Transverse colon (tissue), 4 donors: ENCODE measurements around the gene NSL1. TPM values are rescaled to one million over a fixed set of nuclear protein-coding genes. Genes with fewer than 3 reads are reported as not detected.

ENCODE experiments used
- DNase-seq: peaks from one replicate; pipeline ENCODE4 v3.0.0-alpha.2; 2019
- H3K27ac ChIP-seq, 4 donors: fragments of 200-600 bp; sonication (generic); 2 replicates each; pipeline ENCODE4 v1.5.1; 2016 to 2018; ENCODE audit warnings: inconsistent platforms in 4 of 4
- H3K27me3 ChIP-seq: fragments of 200-600 bp; sonication (generic); 2 replicates; pipeline ENCODE4 v1.5.1; 2017; ENCODE audit warnings: inconsistent platforms
- H3K36me3 ChIP-seq, 4 donors: fragments of 200-600 bp; sonication (generic); 2 replicates each; pipeline ENCODE4 v1.5.1; 2017 to 2019; ENCODE audit warnings: inconsistent platforms in 4 of 4
- H3K4me1 ChIP-seq, 4 donors: fragments of 200-600 bp; sonication (generic); 2 replicates each; pipeline ENCODE4 v1.5.1; 2017 to 2020; ENCODE audit warnings: inconsistent platforms in 4 of 4
- H3K4me3 ChIP-seq, 4 donors: fragments of 200-600 bp; sonication (generic); 1 replicate in 1 of 4; 2 replicates in 3 of 4; pipeline versions ENCODE4 v1.5.1 to v1.6.1; 2017 to 2019; ENCODE audit warnings: inconsistent platforms in 4 of 4
- H3K9me3 ChIP-seq, 2 donors: fragments of 200-600 bp; sonication (generic); 2 replicates each; pipeline ENCODE4 v1.5.1; 2017 to 2019; ENCODE audit warnings: inconsistent platforms in 2 of 2
- EP300 ChIP-seq: sonication (generic); formaldehyde crosslinking; IDR thresholded peaks from one replicate; pipeline ENCODE4 v1.6.1; 2017; ENCODE audit warnings: antibody characterized with exemption, low read depth
- POLR2A ChIP-seq: fragments of 450-650 bp; IDR thresholded peaks from one replicate; pipeline ENCODE4 v1.6.1; 2016; ENCODE audit warnings: antibody characterized with exemption, mild to moderate bottlenecking, moderate library complexity
- POLR2AphosphoS5 ChIP-seq, 3 donors: sonication (generic); formaldehyde crosslinking; IDR thresholded peaks; one replicate each; pipeline ENCODE4 v1.6.1; 2016; ENCODE audit warnings: antibody characterized with exemption in 3 of 3
- WGBS, 2 donors: methylation state at CpG; one replicate each; pipeline ENCODE4 v1.1.5; 2018; ENCODE audit warnings: low coverage in 1 of 2; 5-methylcytosine and 5-hydroxymethylcytosine counted together
- in situ Hi-C, 4 donors: fragments of 200-750 bp; cut with MboI; loops; one replicate each; pipeline versions ENCODE4 v1.15.0 to v1.15.1; 2017; ENCODE audit warnings: low sequenced_read_pairs in 3 of 4, low pct_ligation_motif_present in 1 of 4, low pct_unique_long_range_greater_than_20kb in 1 of 4
- intact Hi-C: fragments of 100-400 bp; cut with DNase I; formaldehyde crosslinking; loops from one replicate; pipeline ENCODE4 v1.15.1; 2023; ENCODE audit warnings: low total_unique reads
- total RNA-seq, 4 donors: library from RNA; depleted of rRNA; stranded (reverse); fragments of >200 nt; gene quantifications; one replicate each; pipeline ENCODE4 v1.1.0, GENCODE V29; 2016
- TF ChIP-seq, protein P1 (sequence below), 5 experiments: fragments of 200-600 bp in 3 of 5; fragments of 450-650 bp in 2 of 5; sonication (generic) in 3 of 5; IDR thresholded peaks; 1 replicate in 2 of 5; 2 replicates in 3 of 5; pipeline ENCODE4 v1.5.1; 2016 to 2017; ENCODE audit warnings: antibody characterized with exemption in 5 of 5, inconsistent platforms in 3 of 5, mild to moderate bottlenecking in 2 of 5, moderate library complexity in 1 of 5

NSL1 gene
- total RNA-seq, 4 donors from 2014 or later = 4.2 to 33.7 (median 28.4) TPM

DNA sequence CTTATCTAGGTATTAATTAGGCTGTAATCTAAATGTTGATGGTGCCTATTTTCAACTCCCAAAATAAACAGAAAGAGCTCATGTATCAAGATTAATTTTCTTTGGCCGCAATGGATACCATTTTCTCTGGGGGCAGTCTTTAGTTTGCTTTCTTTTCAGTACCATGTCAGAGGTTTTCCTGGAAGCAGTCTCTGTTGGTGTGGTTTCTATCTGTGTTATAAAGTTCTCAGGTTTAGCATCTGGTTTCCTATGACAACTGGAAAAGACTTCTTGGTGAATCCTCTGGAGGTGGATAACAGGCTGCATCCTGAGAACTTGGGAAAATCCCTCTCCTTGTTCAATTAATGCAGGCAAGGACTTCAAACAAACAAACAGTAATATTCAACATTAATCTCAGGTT lies 53.2 kb downstream of the NSL1 start:
- no peak for TF ChIP-seq POLR2AphosphoS5 (IDR thresholded peaks at IDR 0.05)
- TF ChIP-seq, protein P1, sequence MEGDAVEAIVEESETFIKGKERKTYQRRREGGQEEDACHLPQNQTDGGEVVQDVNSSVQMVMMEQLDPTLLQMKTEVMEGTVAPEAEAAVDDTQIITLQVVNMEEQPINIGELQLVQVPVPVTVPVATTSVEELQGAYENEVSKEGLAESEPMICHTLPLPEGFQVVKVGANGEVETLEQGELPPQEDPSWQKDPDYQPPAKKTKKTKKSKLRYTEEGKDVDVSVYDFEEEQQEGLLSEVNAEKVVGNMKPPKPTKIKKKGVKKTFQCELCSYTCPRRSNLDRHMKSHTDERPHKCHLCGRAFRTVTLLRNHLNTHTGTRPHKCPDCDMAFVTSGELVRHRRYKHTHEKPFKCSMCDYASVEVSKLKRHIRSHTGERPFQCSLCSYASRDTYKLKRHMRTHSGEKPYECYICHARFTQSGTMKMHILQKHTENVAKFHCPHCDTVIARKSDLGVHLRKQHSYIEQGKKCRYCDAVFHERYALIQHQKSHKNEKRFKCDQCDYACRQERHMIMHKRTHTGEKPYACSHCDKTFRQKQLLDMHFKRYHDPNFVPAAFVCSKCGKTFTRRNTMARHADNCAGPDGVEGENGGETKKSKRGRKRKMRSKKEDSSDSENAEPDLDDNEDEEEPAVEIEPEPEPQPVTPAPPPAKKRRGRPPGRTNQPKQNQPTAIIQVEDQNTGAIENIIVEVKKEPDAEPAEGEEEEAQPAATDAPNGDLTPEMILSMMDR (IDR thresholded peaks at IDR 0.05) = no peak
- TF ChIP-seq EP300 = no peak
- TF ChIP-seq POLR2A = no peak
- Histone ChIP-seq H3K27ac (no peak overlapping the region), H3K4me3 (no peak overlapping the region), H3K9me3 (no peaks in the 10 kb centered on the region), H3K4me1 (no peaks in the 10 kb centered on the region), H3K27me3 (no peaks in the 10 kb centered on the region), H3K36me3 (no peaks in the 10 kb centered on the region)
- WGBS, 2 donors = 77 to 91% methylated on average over 1 of the region's 1 CpG
- in situ Hi-C loops (no loop called here), intact Hi-C loops (no loop called here)
- no peak for DNase-seq

DNA sequence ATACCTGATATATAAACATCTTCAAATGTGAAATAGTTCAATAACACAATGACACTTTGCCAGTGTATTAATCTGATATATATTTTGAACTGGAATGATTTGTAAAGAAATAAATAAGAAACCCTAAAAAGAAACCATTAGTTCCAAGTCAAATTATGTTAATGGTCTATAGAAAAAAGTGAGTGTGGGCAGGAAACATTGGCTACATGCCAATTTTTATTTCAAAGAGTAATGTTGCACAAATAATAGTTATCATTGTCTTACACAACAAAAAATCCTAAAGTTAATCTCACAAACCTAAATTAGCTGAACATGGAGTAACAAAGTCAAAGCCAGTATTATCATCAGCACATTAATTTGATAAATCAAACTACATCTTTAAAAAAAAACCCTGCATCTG lies 54.0 kb downstream of the NSL1 start:
- Histone ChIP-seq H3K9me3 (no peaks in the 10 kb centered on the region), H3K27ac (no peak overlapping the region), H3K36me3 (no peaks in the 10 kb centered on the region), H3K4me1 (no peaks in the 10 kb centered on the region), H3K4me3 (no peak overlapping the region), H3K27me3 (no peaks in the 10 kb centered on the region)
- intact Hi-C loops (no loop called here), in situ Hi-C loops (no loop called here)
- no peak for TF ChIP-seq POLR2A
- no peak for TF ChIP-seq EP300
- TF ChIP-seq, protein P1 (IDR thresholded peaks at IDR 0.05) = no peak
- TF ChIP-seq POLR2AphosphoS5 (IDR thresholded peaks at IDR 0.05) = no peak
- DNase-seq = no peak

DNA sequence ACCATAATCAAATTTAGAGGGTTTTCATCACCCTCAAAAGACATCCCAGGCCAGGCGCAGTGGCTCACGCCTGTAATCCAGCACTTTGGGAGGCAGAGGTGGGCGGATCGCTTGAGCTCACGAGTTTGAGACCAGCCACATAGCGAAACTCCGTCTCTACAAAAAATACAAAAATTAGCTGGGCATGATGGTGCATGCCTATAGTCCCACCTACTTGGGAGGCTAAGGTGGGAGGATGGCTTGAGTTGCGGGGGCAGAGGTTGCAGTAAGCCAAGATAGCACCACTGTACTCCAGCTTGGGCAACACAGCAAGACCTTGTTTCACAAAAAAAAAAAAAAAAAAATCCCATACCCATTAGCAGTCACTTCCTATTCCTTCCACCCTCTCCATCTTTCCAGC lies 58.5 kb downstream of the NSL1 start:
- H3K4me3 ChIP-seq = no peak overlapping the region
- no peaks in the 10 kb centered on the region for H3K9me3 ChIP-seq
- intact Hi-C loops = no loop called here
- 98% methylated on average over 8 of the region's 8 CpGs for WGBS, 2 donors
- no peaks in the 10 kb centered on the region for H3K36me3 ChIP-seq
- H3K27me3 ChIP-seq = no peaks in the 10 kb centered on the region
- TF ChIP-seq, protein P1 (IDR thresholded peaks at IDR 0.05) = no peak
- TF ChIP-seq POLR2A (no peak), EP300 (no peak), POLR2AphosphoS5 (IDR thresholded peaks at IDR 0.05) (no peak)
- no peak for DNase-seq
- H3K27ac ChIP-seq = no peak overlapping the region
- H3K4me1 ChIP-seq = peaks cover 0 to 7% (median 3%) of the 10 kb centered on the region in 4 donors
- in situ Hi-C loops = no loop called here

DNA sequence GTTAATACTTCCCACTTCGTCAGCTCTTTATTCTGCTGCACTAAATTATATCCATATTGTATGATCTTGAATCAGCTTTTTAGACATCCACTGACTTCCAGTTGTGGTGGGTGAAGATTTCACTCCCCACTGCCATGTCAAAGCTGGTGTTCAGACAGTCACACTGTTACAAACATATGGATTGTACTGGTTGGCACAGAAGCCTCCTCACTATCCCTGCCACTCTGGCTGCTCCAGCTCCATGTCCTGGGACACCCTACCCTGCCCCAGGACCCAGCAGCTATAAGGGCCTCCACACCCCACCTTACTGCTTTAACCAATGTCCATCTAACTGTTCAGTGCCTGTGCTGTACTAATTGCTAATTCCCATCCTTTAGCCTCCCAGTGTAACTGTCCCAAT lies 59.9 kb downstream of the NSL1 start:
- no peak for TF ChIP-seq EP300
- TF ChIP-seq POLR2A = no peak
- no peak for TF ChIP-seq POLR2AphosphoS5 (IDR thresholded peaks at IDR 0.05)
- TF ChIP-seq, protein P1 (IDR thresholded peaks at IDR 0.05) = no peak
- Histone ChIP-seq H3K4me3 (no peak overlapping the region), H3K27me3 (no peaks in the 10 kb centered on the region), H3K27ac (no peak overlapping the region), H3K4me1 (peaks cover 0 to 7% (median 3%) of the 10 kb centered on the region in 4 donors), H3K9me3 (no peaks in the 10 kb centered on the region), H3K36me3 (no peaks in the 10 kb centered on the region)
- intact Hi-C loops = no loop called here
- DNase-seq = no peak
- 81 to 93% methylated on average over 1 of the region's 1 CpG for WGBS, 2 donors
- in situ Hi-C loops = no loop called here
